IMR-90 (cell line): ENCODE data around the gene PDE4B. TPM values are rescaled to one million over a fixed set of nuclear protein-coding genes. Genes with fewer than 3 reads are reported as not detected.
A peak's percentile ranks its signal among the peaks of the same experiment; 100 is the strongest.

Experiments
- ATAC-seq: fragments of 200-7000 bp; cut with Tn5 transposase; 2 replicates; pipeline ENCODE4 v1.9.1; 2020; ENCODE audit warnings: low read depth, mild to moderate bottlenecking, moderate library complexity
- BruUV-seq: library from RNA; stranded (reverse); fragments of 400-500 nt; replicated peaks from 2 replicates; lab custom pipeline; 2021; lab: Mats Ljungman, UMichigan
- CTCF ChIA-PET: fragments of 300-600 bp; formaldehyde crosslinking; extraction: SDS; loops from one replicate; lab custom pipeline; 2021; ENCODE audit warnings: antibody characterized with exemption; lab: Yijun Ruan, JAX
- POLR2A ChIA-PET: fragments of 300-600 bp; sonication (Branson Sonifier 250); formaldehyde crosslinking; loops from one replicate; lab custom pipeline; 2022; ENCODE audit warnings: antibody characterized with exemption; ENCODE audit not compliant: unreplicated experiment; lab: Charles Lee
- DNase-seq: peaks from one replicate; pipeline ENCODE4 v3.0.0; 2013
- H2AFZ ChIP-seq: replicated peaks from 2 replicates; pipeline ENCODE3; 2013; ENCODE audit warnings: low read length, mild to moderate bottlenecking; ENCODE audit not compliant: poor library complexity
- H2AK5ac ChIP-seq: 2 replicates; pipeline ENCODE4 v1.6.1; 2013; ENCODE audit warnings: low read depth, low read length, inconsistent platforms
- H2AK9ac ChIP-seq: replicated peaks from 2 replicates; pipeline ENCODE3; 2013; ENCODE audit warnings: mild to moderate bottlenecking, low read depth, low read length, moderate library complexity; ENCODE audit not compliant: poor library complexity
- H2BK120ac ChIP-seq: 2 replicates; pipeline ENCODE4 v1.6.1; 2013; ENCODE audit warnings: low read depth, low read length, inconsistent platforms
- H2BK15ac ChIP-seq: 3 replicates; pipeline ENCODE4 v1.6.1; 2013; ENCODE audit warnings: low read depth, low read length, inconsistent platforms
- H2BK20ac ChIP-seq: 2 replicates; pipeline ENCODE4 v1.6.1; 2013; ENCODE audit warnings: low read depth, mild to moderate bottlenecking, inconsistent platforms, low read length, moderate library complexity
- H2BK5ac ChIP-seq: 2 replicates; pipeline ENCODE4 v1.6.1; 2013; ENCODE audit warnings: mild to moderate bottlenecking, low read depth, low read length, inconsistent platforms; ENCODE audit not compliant: poor library complexity, severe bottlenecking
- H3K14ac ChIP-seq: replicated peaks from 2 replicates; pipeline ENCODE4 v1.6.1; 2013; ENCODE audit warnings: low read depth, low read length, inconsistent platforms
- H3K18ac ChIP-seq: 2 replicates; pipeline ENCODE4 v1.6.1; 2013; ENCODE audit warnings: low read depth, low read length, control low read depth
- H3K23ac ChIP-seq: 2 replicates; pipeline ENCODE4 v1.6.1; 2013; ENCODE audit warnings: low read depth, low read length, inconsistent platforms
- H3K27ac ChIP-seq: 2 replicates; pipeline ENCODE4 v1.5.1; 2013; ENCODE audit warnings: mild to moderate bottlenecking, control low read depth, low read length; ENCODE audit not compliant: insufficient read depth
- H3K27me3 ChIP-seq: 2 replicates; pipeline ENCODE4 v1.6.1; 2013; ENCODE audit warnings: low read length; ENCODE audit not compliant: control insufficient read depth, insufficient read depth
- H3K36me3 ChIP-seq: 2 replicates; pipeline ENCODE4 v1.6.1; 2013; ENCODE audit warnings: low read length, mixed read lengths; ENCODE audit not compliant: control insufficient read depth, insufficient read depth
- H3K4ac ChIP-seq: 2 replicates; pipeline ENCODE4 v1.6.1; 2013; ENCODE audit warnings: low read depth, low read length, inconsistent platforms
- H3K4me1 ChIP-seq: 2 replicates; pipeline ENCODE4 v1.6.1; 2013; ENCODE audit warnings: low read length, mixed read lengths; ENCODE audit not compliant: control insufficient read depth, insufficient read depth
- H3K4me2 ChIP-seq: 2 replicates; pipeline ENCODE4 v1.6.1; 2013; ENCODE audit warnings: low read depth, mild to moderate bottlenecking, control low read depth, low read length, moderate library complexity
- H3K4me3 ChIP-seq: 2 replicates; pipeline ENCODE4 v1.5.1; 2013; ENCODE audit warnings: low read depth, mild to moderate bottlenecking, control low read depth, low read length, moderate library complexity; ENCODE audit not compliant: insufficient read depth
- H3K56ac ChIP-seq: 2 replicates; pipeline ENCODE4 v1.6.1; 2013; ENCODE audit warnings: low read length, inconsistent platforms; ENCODE audit not compliant: insufficient read depth; ENCODE audit errors: extremely low read depth
- H3K79me1 ChIP-seq, 2 experiments: 2 replicates each; pipeline ENCODE4 v1.6.1; 2013; ENCODE audit warnings: low read length in 2 of 2, inconsistent platforms in 1 of 2, low read depth in 1 of 2
- H3K9ac ChIP-seq: 2 replicates; pipeline ENCODE4 v1.6.1; 2013; ENCODE audit warnings: low read depth, low read length, control low read depth
- H3K9me1 ChIP-seq: 2 replicates; pipeline ENCODE4 v1.6.1; 2013; ENCODE audit warnings: low read length, inconsistent platforms; ENCODE audit not compliant: insufficient read depth
- H3K9me3 ChIP-seq: 2 replicates; pipeline ENCODE4 v1.6.1; 2013; ENCODE audit warnings: low read length; ENCODE audit not compliant: control insufficient read depth, insufficient read depth
- H4K20me1 ChIP-seq: 2 replicates; pipeline ENCODE4 v1.6.1; 2013; ENCODE audit warnings: low read length, inconsistent platforms; ENCODE audit not compliant: insufficient read depth
- H4K5ac ChIP-seq: 2 replicates; pipeline ENCODE4 v1.6.1; 2013; ENCODE audit warnings: mild to moderate bottlenecking, low read depth, low read length, control low read depth
- H4K8ac ChIP-seq, 2 experiments: 2 replicates each; pipeline ENCODE4 v1.6.1; 2013; ENCODE audit warnings: low read depth in 2 of 2, low read length in 2 of 2, control low read depth in 1 of 2, inconsistent platforms in 1 of 2
- H4K91ac ChIP-seq: 2 replicates; pipeline ENCODE4 v1.6.1; 2013; ENCODE audit warnings: low read depth, low read length, inconsistent platforms; ENCODE audit not compliant: insufficient read depth
- BHLHE40 ChIP-seq: fragments of 150-350 bp; IDR thresholded peaks from 2 replicates; pipeline ENCODE4 v1.6.1; 2016; ENCODE audit warnings: mild to moderate bottlenecking, low read depth, low read length
- CEBPB ChIP-seq: IDR thresholded peaks from 2 replicates; pipeline ENCODE4 v1.6.1; 2012; ENCODE audit warnings: low read depth, low read length, improper control_type of control experiment
- CTCF ChIP-seq: conservative IDR thresholded peaks from 2 replicates; pipeline ENCODE4 v1.5.1; 2012; ENCODE audit warnings: mild to moderate bottlenecking, low read depth, low read length, improper control_type of control experiment
- FOS ChIP-seq: fragments of 150-350 bp; IDR thresholded peaks from 2 replicates; pipeline ENCODE4 v1.6.1; 2016; ENCODE audit warnings: low read depth, low read length
- MAFK ChIP-seq: IDR thresholded peaks from 2 replicates; pipeline ENCODE4 v1.6.1; 2012; ENCODE audit warnings: low read depth, low read length, improper control_type of control experiment
- MAZ ChIP-seq: IDR thresholded peaks from 2 replicates; pipeline ENCODE4 v1.6.1; 2012; ENCODE audit warnings: low read depth, mild to moderate bottlenecking, low read length, improper control_type of control experiment, moderate library complexity, borderline replicate concordance
- MXI1 ChIP-seq: IDR thresholded peaks from 2 replicates; pipeline ENCODE4 v1.6.1; 2012; ENCODE audit warnings: low read depth, mild to moderate bottlenecking, low read length, moderate library complexity, borderline replicate concordance
- NFE2L2 ChIP-seq: fragments of 150-350 bp; IDR thresholded peaks from 2 replicates; pipeline ENCODE4 v1.6.1; 2016; ENCODE audit warnings: low read depth, mild to moderate bottlenecking, low read length
- RCOR1 ChIP-seq: IDR thresholded peaks from 2 replicates; pipeline ENCODE4 v1.6.1; 2012; ENCODE audit warnings: mild to moderate bottlenecking, low read length, improper control_type of control experiment; ENCODE audit not compliant: insufficient replicate concordance
- RFX5 ChIP-seq: IDR thresholded peaks from 2 replicates; pipeline ENCODE4 v1.8.0; 2012; ENCODE audit warnings: low read depth, mild to moderate bottlenecking, low read length, moderate library complexity
- WGBS, 2 experiments: methylation state at CpG; one replicate each; pipeline versions ENCODE4 v1.1.5 to v1.1.7; 2013; ENCODE audit warnings: missing lambda C conversion rate in 2 of 2; ENCODE audit not compliant: insufficient read length in 1 of 2; ENCODE audit errors: extremely low coverage in 2 of 2; 5-methylcytosine and 5-hydroxymethylcytosine counted together
- dilution Hi-C: fragments of 300-500 bp; cut with HindIII; formaldehyde crosslinking; loops from one replicate; pipeline ENCODE4 v1.14.3; 2018; ENCODE audit warnings: low sequenced_read_pairs; ENCODE audit not compliant: unreplicated experiment
- in situ Hi-C: fragments of 300-500 bp; cut with MboI; formaldehyde crosslinking; loops from 3 replicates; pipeline ENCODE4 v1.14.3; 2019; ENCODE audit warnings: low sequenced_read_pairs, inconsistent platforms, mixed read lengths
- intact Hi-C: fragments of 100-400 bp; cut with micrococcal nuclease; formaldehyde crosslinking; loops from 2 replicates; pipeline ENCODE4 v1.10.0; 2022
- polyA plus RNA-seq, 3 experiments: library from polyadenylated mRNA; depleted of rRNA; stranded (reverse); fragments of >200 nt; gene quantifications; 2 replicates each; pipeline ENCODE4 v1.2.3, GENCODE V29; 2012; ENCODE audit warnings: low replicate concordance in 1 of 3
- total RNA-seq: library from RNA; depleted of rRNA; stranded (reverse); fragments of >200 nt; gene quantifications from 2 replicates; pipeline ENCODE4 v1.2.3, GENCODE V29; 2012
- TF ChIP-seq, protein P1 (sequence below): fragments of 150-350 bp; IDR thresholded peaks from 2 replicates; pipeline ENCODE4 v1.6.1; 2017; ENCODE audit warnings: mild to moderate bottlenecking, antibody characterized with exemption, low read length, low read depth

The PDE4B gene
- total and polyA plus RNA-seq, 2 of the 4 experiments (the other 2 are of a cell fraction), result 5.8 to 21.3 TPM

GRCh38 chr1:66275083-66275482, 482.4 kb downstream of the PDE4B start:
- Histone ChIP-seq H3K9ac (no peak overlapping the region), H2AK9ac (no peak overlapping the region), H3K56ac (no peak overlapping the region), H3K9me1 (peaks cover 3% of the 10 kb centered on the region; the same call in 1 of the 2 replicates), H4K91ac (peak overlapping the region; percentile 53), H3K79me1 (0 out of 4 replicates have a peak, but pooled peaks cover 0 to 3% of the 10 kb centered on the region in 2 experiments), H4K5ac (peak overlapping the region; percentile 56; the same call in 1 of the 2 replicates), H2BK120ac (peak overlapping the region; percentile 66), H2BK15ac (peak overlapping the region; percentile 54; the same call in 2 of the 3 replicates), H3K4me2 (no peak overlapping the region), H4K8ac (peak overlapping the region in 1 of 2 experiments; percentile 28; a peak in 1 of 4 replicates), H3K4me3 (no peak overlapping the region), H3K23ac (no peak overlapping the region), H3K4me1 (peaks cover 23% of the 10 kb centered on the region), H2BK20ac (peak overlapping the region; percentile 51; the same call in 1 of the 2 replicates), H2AFZ (no peak overlapping the region), H3K36me3 (no peaks in the 10 kb centered on the region), H3K27ac (no peak overlapping the region), H2AK5ac (0 out of 2 replicates have a peak overlapping the region, but pooled peaks have one; percentile 10), H3K18ac (peak overlapping the region; percentile 69), H3K9me3 (no peaks in the 10 kb centered on the region), H3K14ac (no peak overlapping the region), H4K20me1 (no peaks in the 10 kb centered on the region), H3K4ac (peak overlapping the region; percentile 64; the same call in 1 of the 2 replicates), H2BK5ac (peak overlapping the region; percentile 22), H3K27me3 (no peaks in the 10 kb centered on the region)
- ChIA-PET POLR2A (interaction anchor here (0.9 kb wide), 1 partner anchor 57 kb away, joined by 5 read pairs; no protein-coding TSS in a partner anchor), CTCF (interaction anchor here (0.6 to 1.5 kb wide), 3 partner anchors 58 to 1297 kb away, joined by 3 read pairs; no protein-coding TSS in a partner anchor)
- in situ Hi-C loops (no loop called here), dilution Hi-C loops (no loop called here), intact Hi-C loops (no loop called here)
- no CpG with 5 or more reads among the region's 1 CpG for WGBS, 2 experiments
- no peak for DNase-seq
- no TSS peak for BruUV-seq
- ATAC-seq, result no peak
- TF ChIP-seq CTCF, result no peak
- TF ChIP-seq CEBPB, result no peak
- TF ChIP-seq MAZ, result no peak
- TF ChIP-seq, protein P1, sequence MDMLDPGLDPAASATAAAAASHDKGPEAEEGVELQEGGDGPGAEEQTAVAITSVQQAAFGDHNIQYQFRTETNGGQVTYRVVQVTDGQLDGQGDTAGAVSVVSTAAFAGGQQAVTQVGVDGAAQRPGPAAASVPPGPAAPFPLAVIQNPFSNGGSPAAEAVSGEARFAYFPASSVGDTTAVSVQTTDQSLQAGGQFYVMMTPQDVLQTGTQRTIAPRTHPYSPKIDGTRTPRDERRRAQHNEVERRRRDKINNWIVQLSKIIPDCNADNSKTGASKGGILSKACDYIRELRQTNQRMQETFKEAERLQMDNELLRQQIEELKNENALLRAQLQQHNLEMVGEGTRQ, result no peak
- TF ChIP-seq MAFK, result no peak
- no peak for TF ChIP-seq MXI1
- TF ChIP-seq RFX5, result no peak
- TF ChIP-seq NFE2L2, result no peak
- TF ChIP-seq BHLHE40, result no peak
- TF ChIP-seq FOS, result no peak
- no peak for TF ChIP-seq RCOR1
